Panc1 (cell line): ENCODE results near the gene RANBP17.

ENCODE experiments used
- CTCF ChIP-seq: fragments of 450-650 bp; IDR thresholded peaks from 2 replicates; pipeline ENCODE4 v1.5.1; 2017; ENCODE audit warnings: mild to moderate bottlenecking
- POLR2AphosphoS5 ChIP-seq: IDR thresholded peaks from 2 replicates; pipeline ENCODE4 v1.6.1; 2012; ENCODE audit warnings: mild to moderate bottlenecking, low read depth, low read length, moderate library complexity
- REST ChIP-seq, 2 experiments: IDR thresholded peaks; 2 replicates each; pipeline ENCODE4 v1.6.1; 2011 to 2012; ENCODE audit warnings: low read depth in 2 of 2, control low read depth in 1 of 2, low read length in 1 of 2, mild to moderate bottlenecking in 1 of 2, moderate library complexity in 1 of 2; ENCODE audit not compliant: insufficient read depth in 1 of 2
- SIN3A ChIP-seq: IDR thresholded peaks from 2 replicates; pipeline ENCODE4 v1.6.1; 2012; ENCODE audit warnings: low read depth, mild to moderate bottlenecking, low read length, moderate library complexity, borderline replicate concordance; ENCODE audit not compliant: insufficient read depth
- TCF7L2 ChIP-seq: IDR thresholded peaks from 2 replicates; pipeline ENCODE4 v1.6.1; 2011; ENCODE audit warnings: mild to moderate bottlenecking, low read depth, low read length, inconsistent platforms

DNA sequence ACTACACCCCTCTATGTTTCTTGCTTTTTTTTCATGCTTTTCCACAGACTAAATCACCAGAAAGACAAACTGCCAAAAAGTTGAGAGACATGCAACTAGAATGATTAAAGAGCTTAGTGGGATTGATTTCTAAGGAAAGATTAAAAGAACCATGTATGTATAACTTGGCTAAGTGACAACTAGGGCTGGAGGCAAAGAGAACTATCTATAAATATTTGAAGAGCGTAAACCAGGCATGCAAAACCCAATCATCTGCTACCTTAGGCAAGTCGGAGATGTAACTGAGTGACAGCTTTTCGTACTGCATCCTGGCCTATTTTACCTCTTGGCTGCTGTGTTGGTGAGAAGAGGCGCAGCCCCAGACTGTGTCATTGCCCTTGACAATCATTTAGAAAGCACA is 326.2 kb downstream of the RANBP17 start:
- no peak for TF ChIP-seq POLR2AphosphoS5
- TF ChIP-seq CTCF = no peak
- no peak for TF ChIP-seq REST (IDR thresholded peaks at IDR 0.05; ENCODE audit: insufficient read depth in 1 of 2, low read depth in 2 of 2, low read length in 1 of 2)
- no peak for TF ChIP-seq SIN3A
- TF ChIP-seq TCF7L2 = no peak
